ENCODE results near the gene RARRES1. TPM values are rescaled to one million over a fixed set of nuclear protein-coding genes. Genes with fewer than 3 reads are reported as not detected.

The RARRES1 gene
- total and polyA plus RNA-seq, 2 experiments from 2014 or later = 1.2 to 1.7 TPM

DNA sequence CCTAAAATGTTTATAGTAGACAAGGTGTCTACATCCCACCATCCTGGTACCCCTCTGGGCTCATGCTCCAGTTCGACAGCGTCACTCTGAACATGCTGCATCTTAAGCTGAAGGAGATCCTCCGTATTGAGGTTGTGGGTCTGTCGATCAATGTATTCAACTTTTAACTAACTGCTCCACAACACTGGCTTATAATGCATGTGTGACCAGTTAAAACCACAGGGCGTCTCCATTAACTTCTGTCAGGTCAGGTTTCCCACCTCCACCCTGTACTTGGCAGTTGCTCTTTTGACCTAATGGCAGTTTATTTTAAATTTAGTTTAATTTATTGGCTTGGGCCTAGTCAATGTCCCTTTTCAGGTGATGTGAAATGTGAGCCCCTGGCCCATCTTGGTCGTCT lies 17.8 kb upstream of the RARRES1 start:
- in situ Hi-C loops (cut with MboI) = no loop called here
- 96% methylated on average over 6 of the region's 6 CpGs for WGBS, 2 experiments (ENCODE audit: low coverage in 1 of 2, low lambda C conversion rate in 2 of 2, missing lambda C conversion rate in 2 of 2)
- Histone ChIP-seq H3K36me3 (ENCODE audit: low read depth) (no peaks in the 10 kb centered on the region), H3K4me1 (ENCODE audit: insufficient read depth) (peaks cover 11% of the 10 kb centered on the region), H3K9me2 (ENCODE audit: insufficient read depth) (no peaks in the 10 kb centered on the region), H3K9ac (no peak overlapping the region), H3K27ac (no peak overlapping the region), H3K27me3 (replicated peaks; ENCODE audit: insufficient read depth) (no peaks in the 10 kb centered on the region), H2AFZ (no peak overlapping the region), H3K9me3 (ENCODE audit: low read depth) (no peaks in the 10 kb centered on the region), H3K4me2 (ENCODE audit: unreplicated experiment) (no peak overlapping the region), H3F3A (ENCODE audit: insufficient read depth) (peaks cover 19% of the 10 kb centered on the region), H3K79me2 (ENCODE audit: insufficient read depth) (no peaks in the 10 kb centered on the region), H4K20me1 (ENCODE audit: insufficient read depth) (no peaks in the 10 kb centered on the region), H3K4me3 (no peak overlapping the region)
- no peak for DNase-seq
- no peak for TF ChIP-seq EZH2 (IDR thresholded peaks at IDR 0.05; ENCODE audit: insufficient read depth, poor library complexity, severe bottlenecking)
- no peak for TF ChIP-seq EZH2phosphoT487 (IDR thresholded peaks at IDR 0.05; ENCODE audit: insufficient read depth, low read depth)

DNA sequence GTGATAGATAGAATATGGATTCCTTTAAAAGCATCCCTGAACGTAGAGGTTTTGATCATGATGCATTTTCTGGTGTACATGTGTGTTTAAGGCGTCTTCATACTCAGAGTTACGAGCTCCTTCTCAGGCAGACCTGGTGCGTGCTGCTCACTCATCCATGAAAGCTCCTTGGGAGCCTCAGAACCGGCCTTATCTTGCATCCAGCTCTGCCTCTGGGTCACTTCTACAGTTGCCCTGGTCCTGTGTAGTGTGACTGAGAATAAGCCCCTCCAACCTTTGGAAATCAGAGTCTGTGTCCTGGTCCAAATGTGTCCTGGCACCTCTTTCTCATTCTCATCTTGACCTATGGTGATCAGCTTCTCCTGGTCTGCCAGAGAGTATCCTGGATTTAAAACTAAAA lies 17.3 kb upstream of the RARRES1 start:
- no peak overlapping the region for H3K27ac ChIP-seq
- peaks cover 19% of the 10 kb centered on the region for H3F3A ChIP-seq (ENCODE audit: insufficient read depth)
- H3K36me3 ChIP-seq (ENCODE audit: low read depth) = no peaks in the 10 kb centered on the region
- no peaks in the 10 kb centered on the region for H3K9me2 ChIP-seq (ENCODE audit: insufficient read depth)
- no peaks in the 10 kb centered on the region for H3K27me3 ChIP-seq (replicated peaks; ENCODE audit: insufficient read depth)
- H3K9ac ChIP-seq = no peak overlapping the region
- no peak overlapping the region for H3K4me3 ChIP-seq
- 99% methylated on average over 5 of the region's 5 CpGs for WGBS, 2 experiments (ENCODE audit: low coverage in 1 of 2, low lambda C conversion rate in 2 of 2, missing lambda C conversion rate in 2 of 2)
- no peaks in the 10 kb centered on the region for H3K9me3 ChIP-seq (ENCODE audit: low read depth)
- in situ Hi-C loops (cut with MboI) = no loop called here
- TF ChIP-seq EZH2phosphoT487 (IDR thresholded peaks at IDR 0.05; ENCODE audit: insufficient read depth, low read depth) (no peak), EZH2 (IDR thresholded peaks at IDR 0.05; ENCODE audit: insufficient read depth, poor library complexity, severe bottlenecking) (no peak)
- H3K79me2 ChIP-seq (ENCODE audit: insufficient read depth) = no peaks in the 10 kb centered on the region
- H2AFZ ChIP-seq = no peak overlapping the region
- H3K4me2 ChIP-seq (ENCODE audit: unreplicated experiment) = no peak overlapping the region
- no peak for DNase-seq
- peaks cover 11% of the 10 kb centered on the region for H3K4me1 ChIP-seq (ENCODE audit: insufficient read depth)
- no peaks in the 10 kb centered on the region for H4K20me1 ChIP-seq (ENCODE audit: insufficient read depth)

DNA sequence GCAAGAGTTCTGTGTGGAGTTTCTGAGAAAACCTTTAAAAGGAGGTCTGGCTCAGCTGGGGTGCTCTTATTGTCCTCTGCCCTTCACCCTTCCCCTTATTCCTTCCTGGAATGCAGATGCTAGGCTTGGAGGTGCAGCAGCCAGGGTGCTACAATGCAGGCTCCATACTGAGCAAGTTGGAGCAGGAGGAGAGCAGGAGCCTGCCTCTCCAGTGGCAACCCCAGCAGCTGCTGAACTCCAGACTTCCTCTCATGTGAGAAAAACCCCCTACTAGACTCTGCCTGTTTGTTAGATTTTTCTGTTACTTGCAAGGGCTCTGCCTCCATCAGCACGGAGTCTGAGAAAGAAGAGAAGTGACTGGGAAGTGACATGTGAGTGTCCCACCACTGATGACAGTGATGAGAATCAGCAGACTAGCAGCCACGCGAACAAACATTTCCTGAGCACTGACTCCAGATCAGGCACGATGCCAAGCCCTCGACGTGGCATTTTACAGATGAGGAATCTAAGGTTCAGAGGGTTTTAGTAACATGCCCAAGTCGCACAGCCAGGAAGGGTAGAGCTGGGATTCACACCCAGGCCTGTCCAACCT lies 16.1 kb upstream of the RARRES1 start:
- Histone ChIP-seq H3F3A (ENCODE audit: insufficient read depth) (peaks cover 19% of the 10 kb centered on the region), H2AFZ (no peak overlapping the region), H4K20me1 (ENCODE audit: insufficient read depth) (no peaks in the 10 kb centered on the region), H3K4me2 (ENCODE audit: unreplicated experiment) (no peak overlapping the region), H3K9me3 (ENCODE audit: low read depth) (no peaks in the 10 kb centered on the region), H3K9ac (no peak overlapping the region), H3K27ac (no peak overlapping the region), H3K4me3 (no peak overlapping the region), H3K4me1 (ENCODE audit: insufficient read depth) (peaks cover 11% of the 10 kb centered on the region), H3K27me3 (replicated peaks; ENCODE audit: insufficient read depth) (no peaks in the 10 kb centered on the region), H3K79me2 (ENCODE audit: insufficient read depth) (no peaks in the 10 kb centered on the region), H3K9me2 (ENCODE audit: insufficient read depth) (no peaks in the 10 kb centered on the region), H3K36me3 (ENCODE audit: low read depth) (no peaks in the 10 kb centered on the region)
- in situ Hi-C loops (cut with MboI) = no loop called here
- DNase-seq = peak; percentile 15
- TF ChIP-seq EZH2phosphoT487 (IDR thresholded peaks at IDR 0.05; ENCODE audit: insufficient read depth, low read depth) (no peak), EZH2 (IDR thresholded peaks at IDR 0.05; ENCODE audit: insufficient read depth, poor library complexity, severe bottlenecking) (no peak)
- 65 to 71% methylated on average over 7 of the region's 7 CpGs for WGBS, 2 experiments (ENCODE audit: low coverage in 1 of 2, low lambda C conversion rate in 2 of 2, missing lambda C conversion rate in 2 of 2)

- H3K4me2 ChIP-seq (ENCODE audit: unreplicated experiment) = peak overlapping the region; percentile 6
- H3K79me2 ChIP-seq (ENCODE audit: insufficient read depth) = no peaks in the 10 kb centered on the region
- TF ChIP-seq EZH2 (IDR thresholded peaks at IDR 0.05; ENCODE audit: insufficient read depth, poor library complexity, severe bottlenecking) (no peak), EZH2phosphoT487 (IDR thresholded peaks at IDR 0.05; ENCODE audit: insufficient read depth, low read depth) (no peak)
- no peak overlapping the region for H3K9ac ChIP-seq
- peaks cover 19% of the 10 kb centered on the region for H3F3A ChIP-seq (ENCODE audit: insufficient read depth)
- H3K4me1 ChIP-seq (ENCODE audit: insufficient read depth) = peaks cover 11% of the 10 kb centered on the region
- no peak for DNase-seq
- H3K36me3 ChIP-seq (ENCODE audit: low read depth) = no peaks in the 10 kb centered on the region
- 96 to 98% methylated on average over 3 of the region's 3 CpGs for WGBS, 2 experiments (ENCODE audit: low coverage in 1 of 2, low lambda C conversion rate in 2 of 2, missing lambda C conversion rate in 2 of 2)
- H2AFZ ChIP-seq = no peak overlapping the region
- no peak overlapping the region for H3K4me3 ChIP-seq
- in situ Hi-C loops (cut with MboI) = no loop called here
- no peaks in the 10 kb centered on the region for H3K9me2 ChIP-seq (ENCODE audit: insufficient read depth)
- H3K27me3 ChIP-seq (replicated peaks; ENCODE audit: insufficient read depth) = no peaks in the 10 kb centered on the region
- H4K20me1 ChIP-seq (ENCODE audit: insufficient read depth) = no peaks in the 10 kb centered on the region
- H3K27ac ChIP-seq = peak overlapping the region; percentile 34
- H3K9me3 ChIP-seq (ENCODE audit: low read depth) = no peaks in the 10 kb centered on the region
These were observed 15.2 kb upstream of the RARRES1 start for GRCh38 chr3:158747417-158747816.

DNA sequence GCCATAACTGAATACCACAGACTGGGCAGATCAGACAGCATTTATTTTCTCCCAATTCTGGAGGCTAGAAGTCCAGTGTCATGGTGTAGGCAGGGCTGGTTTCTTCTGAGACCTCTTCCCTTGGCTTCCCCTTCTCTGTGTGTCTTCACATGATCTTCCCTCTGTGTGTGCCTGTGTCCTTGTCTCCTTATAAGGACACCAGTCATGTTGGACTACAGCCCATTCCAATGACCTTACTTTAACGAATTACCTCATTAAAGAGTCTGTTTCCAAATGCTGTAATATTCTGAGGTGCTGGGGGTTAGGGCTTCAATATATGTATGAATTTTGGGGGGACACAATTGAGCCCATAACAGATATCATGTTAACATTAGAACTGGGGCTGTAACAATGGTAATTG lies 13.3 kb upstream of the RARRES1 start:
- H3K9ac ChIP-seq = no peak overlapping the region
- H3K27me3 ChIP-seq (replicated peaks; ENCODE audit: insufficient read depth) = no peaks in the 10 kb centered on the region
- WGBS, 2 experiments (ENCODE audit: low coverage in 1 of 2, low lambda C conversion rate in 2 of 2, missing lambda C conversion rate in 2 of 2) = 94 to 96% methylated on average over 1 of the region's 1 CpG
- no peak overlapping the region for H2AFZ ChIP-seq
- H3K9me2 ChIP-seq (ENCODE audit: insufficient read depth) = no peaks in the 10 kb centered on the region
- H3K9me3 ChIP-seq (ENCODE audit: low read depth) = no peaks in the 10 kb centered on the region
- H3F3A ChIP-seq (ENCODE audit: insufficient read depth) = peaks cover 19% of the 10 kb centered on the region
- H3K4me1 ChIP-seq (ENCODE audit: insufficient read depth) = peaks cover 11% of the 10 kb centered on the region
- H3K79me2 ChIP-seq (ENCODE audit: insufficient read depth) = no peaks in the 10 kb centered on the region
- no peak overlapping the region for H3K4me2 ChIP-seq (ENCODE audit: unreplicated experiment)
- H3K4me3 ChIP-seq = no peak overlapping the region
- in situ Hi-C loops (cut with MboI) = no loop called here
- TF ChIP-seq EZH2 (IDR thresholded peaks at IDR 0.05; ENCODE audit: insufficient read depth, poor library complexity, severe bottlenecking) (no peak), EZH2phosphoT487 (IDR thresholded peaks at IDR 0.05; ENCODE audit: insufficient read depth, low read depth) (no peak)
- H3K36me3 ChIP-seq (ENCODE audit: low read depth) = no peaks in the 10 kb centered on the region
- H3K27ac ChIP-seq = no peak overlapping the region
- H4K20me1 ChIP-seq (ENCODE audit: insufficient read depth) = no peaks in the 10 kb centered on the region
- no peak for DNase-seq

Measured in GM23248 (cell line).